Subcutaneous abdominal adipose tissue (tissue), 5 donors: ENCODE results near the gene CER1.

Source experiments
- H3K27ac ChIP-seq: one replicate; pipeline ENCODE4 v1.7.0; 2013; ENCODE audit warnings: low read depth, mild to moderate bottlenecking, inconsistent platforms, low read length, moderate library complexity
- H3K27me3 ChIP-seq, 5 donors: one replicate each; pipeline ENCODE4 v1.7.0; 2013; ENCODE audit warnings: low read length in 5 of 5, inconsistent platforms in 1 of 5; ENCODE audit not compliant: control insufficient read depth in 5 of 5, insufficient read depth in 4 of 5
- H3K36me3 ChIP-seq, 5 donors: one replicate each; pipeline ENCODE4 v1.7.0; 2013; ENCODE audit warnings: low read length in 5 of 5; ENCODE audit not compliant: control insufficient read depth in 5 of 5, insufficient read depth in 5 of 5
- H3K4me1 ChIP-seq, 5 donors: one replicate each; pipeline ENCODE4 v1.7.0; 2013; ENCODE audit warnings: low read length in 5 of 5, mild to moderate bottlenecking in 3 of 5, moderate library complexity in 1 of 5; ENCODE audit not compliant: control insufficient read depth in 5 of 5, insufficient read depth in 5 of 5
- H3K4me3 ChIP-seq, 5 donors: one replicate each; pipeline ENCODE4 v1.7.0; 2013; ENCODE audit warnings: low read length in 5 of 5, low read depth in 1 of 5
- H3K9ac ChIP-seq, 5 donors: one replicate each; pipeline ENCODE4 v1.7.0; 2013; ENCODE audit warnings: low read length in 5 of 5, mild to moderate bottlenecking in 4 of 5, moderate library complexity in 3 of 5
- H3K9me3 ChIP-seq, 5 donors: one replicate each; pipeline ENCODE4 v1.7.0; 2013; ENCODE audit warnings: low read length in 5 of 5; ENCODE audit not compliant: control insufficient read depth in 5 of 5
- donor health status: healthy.
- donor health status: healthy.
- donor health status: healthy.
- donor health status: healthy.
- donor health status: healthy.

The CER1 gene

GRCh38 chr9:14674630-14675029, 47.9 kb downstream of the CER1 start:
- peaks cover 0 to 24% (median 5%) of the 10 kb centered on the region in 5 donors for H3K36me3 ChIP-seq

DNA sequence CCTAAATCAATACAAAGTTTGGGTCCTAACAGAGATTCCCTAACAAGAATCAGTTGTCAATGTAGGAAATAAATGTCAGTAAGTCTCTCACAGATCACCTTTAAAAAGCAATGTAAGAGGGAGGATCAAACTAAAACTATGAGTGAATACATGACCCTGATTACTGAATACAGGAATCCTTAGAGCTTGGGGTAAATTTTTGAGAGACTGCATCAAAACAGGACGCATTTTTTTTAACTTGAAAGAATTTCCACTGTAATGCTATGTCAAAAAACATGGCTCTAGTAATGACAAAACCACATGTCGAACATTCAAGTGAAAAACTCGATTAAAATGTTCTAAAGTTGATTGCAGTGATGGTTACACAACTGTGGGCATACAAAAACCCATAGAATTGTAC, 51.2 kb downstream of the CER1 start:
- H3K36me3 ChIP-seq: peaks cover 0 to 14% (median 5%) of the 10 kb centered on the region in 5 donors

More at GRCh38 chr9:14674630-14675029, 47.9 kb downstream of the CER1 start:
- H3K9me3 ChIP-seq: no peaks in the 10 kb centered on the region
- H3K4me1 ChIP-seq: no peaks in the 10 kb centered on the region
- H3K27ac ChIP-seq: no peak overlapping the region
- no peak overlapping the region for H3K9ac ChIP-seq
- no peaks in the 10 kb centered on the region for H3K27me3 ChIP-seq
- H3K4me3 ChIP-seq: no peak overlapping the region

GRCh38 chr9:14670718-14671117, 51.8 kb downstream of the CER1 start:
- H3K4me1 ChIP-seq: no peaks in the 10 kb centered on the region

More for the DNA sequence above, 51.2 kb downstream of the CER1 start:
- H3K9me3 ChIP-seq: no peaks in the 10 kb centered on the region
- no peak overlapping the region for H3K27ac ChIP-seq
- H3K4me3 ChIP-seq: no peak overlapping the region
- no peak overlapping the region for H3K9ac ChIP-seq
- H3K4me1 ChIP-seq: no peaks in the 10 kb centered on the region
- H3K27me3 ChIP-seq: no peaks in the 10 kb centered on the region

More at GRCh38 chr9:14670718-14671117, 51.8 kb downstream of the CER1 start:
- Histone ChIP-seq H3K4me3 (no peak overlapping the region), H3K9me3 (no peaks in the 10 kb centered on the region), H3K9ac (no peak overlapping the region), H3K36me3 (peaks cover 0 to 14% (median 5%) of the 10 kb centered on the region in 5 donors), H3K27ac (no peak overlapping the region), H3K27me3 (no peaks in the 10 kb centered on the region)
